Liver (tissue), 9 donors: ENCODE data around the gene LZTS3. TPM values are rescaled to one million over a fixed set of nuclear protein-coding genes. Genes with fewer than 3 reads are reported as not detected.

Experiments
- DNase-seq: peaks from one replicate; pipeline ENCODE4 v3.0.0-alpha.2; 2017; ENCODE audit warnings: low spot score
- H3K27ac ChIP-seq, 2 donors: one replicate each; pipeline ENCODE4 v1.7.0; 2013; ENCODE audit warnings: inconsistent platforms in 2 of 2, low read length in 2 of 2, control low read depth in 1 of 2, low read depth in 1 of 2, mild to moderate bottlenecking in 1 of 2
- H3K27me3 ChIP-seq, 4 donors: one replicate each; pipeline versions ENCODE4 v1.6.1 to v1.7.0; 2013; ENCODE audit warnings: low read length in 3 of 4, inconsistent platforms in 1 of 4, mild to moderate bottlenecking in 1 of 4, moderate library complexity in 1 of 4; ENCODE audit not compliant: control insufficient read depth in 4 of 4, insufficient read depth in 4 of 4
- H3K36me3 ChIP-seq, 4 donors: one replicate each; pipeline versions ENCODE4 v1.6.1 to v1.7.0; 2013; ENCODE audit warnings: low read length in 3 of 4, mild to moderate bottlenecking in 3 of 4, low read depth in 1 of 4, moderate library complexity in 1 of 4; ENCODE audit not compliant: control insufficient read depth in 4 of 4, insufficient read depth in 3 of 4
- H3K4me1 ChIP-seq, 4 donors: one replicate each; pipeline versions ENCODE4 v1.6.1 to v1.7.0; 2013; ENCODE audit warnings: low read length in 3 of 4, mild to moderate bottlenecking in 3 of 4, moderate library complexity in 1 of 4; ENCODE audit not compliant: control insufficient read depth in 4 of 4, insufficient read depth in 4 of 4
- H3K4me3 ChIP-seq, 3 donors: one replicate each; pipeline versions ENCODE4 v1.6.1 to v1.7.0; 2013; ENCODE audit warnings: low read length in 3 of 3, control low read depth in 1 of 3, low read depth in 1 of 3, mild to moderate bottlenecking in 1 of 3
- H3K9ac ChIP-seq, 2 donors: one replicate each; pipeline ENCODE4 v1.7.0; 2013; ENCODE audit warnings: low read length in 2 of 2, mild to moderate bottlenecking in 2 of 2, moderate library complexity in 2 of 2, control low read depth in 1 of 2, low read depth in 1 of 2
- H3K9me3 ChIP-seq, 4 donors: one replicate each; pipeline versions ENCODE4 v1.6.1 to v1.7.0; 2013; ENCODE audit warnings: low read length in 3 of 4; ENCODE audit not compliant: control insufficient read depth in 4 of 4
- ATF3 ChIP-seq: IDR thresholded peaks from 2 replicates; pipeline ENCODE4 v1.6.1; 2016; ENCODE audit warnings: antibody characterized with exemption
- CTCF ChIP-seq: fragments of 150-350 bp; IDR thresholded peaks from 2 replicates; pipeline ENCODE4 v1.5.1; 2017; ENCODE audit warnings: improper control_type of control experiment, low read depth, low read length; ENCODE audit not compliant: missing input control
- EGR1 ChIP-seq, 2 donors: IDR thresholded peaks; 2 replicates each; pipeline ENCODE4 v1.6.1; 2016 to 2018; ENCODE audit warnings: antibody characterized with exemption in 2 of 2, low read depth in 2 of 2
- FOXA2 ChIP-seq: IDR thresholded peaks from 2 replicates; pipeline ENCODE4 v1.6.1; 2016; ENCODE audit warnings: antibody characterized with exemption
- GABPA ChIP-seq, 2 donors: IDR thresholded peaks in 1 of 2; conservative IDR thresholded peaks in 1 of 2; 2 replicates each; pipeline ENCODE4 v1.6.1; 2016; ENCODE audit warnings: antibody characterized with exemption in 2 of 2, mild to moderate bottlenecking in 1 of 2, moderate library complexity in 1 of 2
- HNF4A ChIP-seq, 2 donors: conservative IDR thresholded peaks; 2 replicates each; pipeline ENCODE4 v1.6.1; 2016; ENCODE audit warnings: antibody characterized with exemption in 2 of 2, mild to moderate bottlenecking in 2 of 2
- JUND ChIP-seq, 2 donors: IDR thresholded peaks; 2 replicates each; pipeline ENCODE4 v1.6.1; 2016; ENCODE audit warnings: antibody characterized with exemption in 2 of 2
- MAX ChIP-seq: IDR thresholded peaks from 2 replicates; pipeline ENCODE4 v1.6.1; 2016; ENCODE audit warnings: antibody characterized with exemption
- REST ChIP-seq: IDR thresholded peaks from 2 replicates; pipeline ENCODE4 v1.6.1; 2016; ENCODE audit warnings: antibody characterized with exemption, mild to moderate bottlenecking
- SP1 ChIP-seq: IDR thresholded peaks from 2 replicates; pipeline ENCODE4 v1.6.1; 2018; ENCODE audit warnings: antibody characterized with exemption, mild to moderate bottlenecking
- TAF1 ChIP-seq: conservative IDR thresholded peaks from 2 replicates; pipeline ENCODE4 v1.6.1; 2016; ENCODE audit warnings: antibody characterized with exemption, mild to moderate bottlenecking
- YY1 ChIP-seq: IDR thresholded peaks from 2 replicates; pipeline ENCODE4 v1.6.1; 2016; ENCODE audit warnings: antibody characterized with exemption, mild to moderate bottlenecking
- ZBTB33 ChIP-seq: IDR thresholded peaks from 2 replicates; pipeline ENCODE4 v1.6.1; 2016; ENCODE audit warnings: antibody characterized with exemption
- WGBS: extraction: QIAGEN DNeasy Blood & Tissue Kit; methylation state at CpG from one replicate; pipeline ENCODE4 v1.1.7; 2013; 5-methylcytosine and 5-hydroxymethylcytosine counted together
- polyA plus RNA-seq, 2 donors: library from polyadenylated mRNA; stranded (reverse) in 1 of 2; unstranded in 1 of 2; fragments of 200-250 nt in 1 of 2; fragments of >200 nt in 1 of 2; fragmentation: Nextera tagmentation in 1 of 2; extraction: Ambion mirVana in 1 of 2; gene quantifications; one replicate each; pipeline versions ENCODE4 v1.2.1 to v1.2.3, GENCODE V29; 2013 to 2015
- total RNA-seq, 2 donors: library from RNA; depleted of rRNA; stranded (reverse); fragments of >200 nt; gene quantifications; one replicate each; pipeline ENCODE4 v1.2.3, GENCODE V29; 2014
- donor health status: healthy.
- donor health status: healthy.
- donor health status: healthy.
- donor health status: healthy.
- donor health status: healthy.

The LZTS3 gene
- total and polyA plus RNA-seq, 4 donors, result 1.9 to 3.7 (median 3.5) TPM

GRCh38 chr20:3164763-3165410 is 8.5 kb downstream of the LZTS3 start:
- Histone ChIP-seq H3K9ac (no peak overlapping the region), H3K36me3 (no peaks in the 10 kb centered on the region), H3K27ac (no peak overlapping the region), H3K4me1 (peaks cover 0 to 7% (median 1%) of the 10 kb centered on the region in 4 donors), H3K4me3 (no peak overlapping the region), H3K9me3 (no peaks in the 10 kb centered on the region), H3K27me3 (no peaks in the 10 kb centered on the region)
- DNase-seq, result no peak
- 92% methylated on average over 41 of the region's 41 CpGs for WGBS
- TF ChIP-seq YY1 (no peak), ATF3 (no peak), EGR1 (IDR thresholded peaks at IDR 0.05; ENCODE audit: low read depth in 2 of 2) (no peak), SP1 (no peak), CTCF (no peak), GABPA (IDR thresholded peaks at IDR 0.05 in 1 of 2, conservative IDR thresholded peaks at IDR 0.05 in 1 of 2) (no peak), FOXA2 (no peak), REST (no peak), MAX (no peak), TAF1 (no peak), HNF4A (conservative IDR thresholded peaks at IDR 0.05) (no peak), ZBTB33 (no peak), JUND (IDR thresholded peaks at IDR 0.05) (no peak)
